Stimulated activated CD8-positive, alpha-beta memory T cell treated with anti-CD3 and anti-CD28 coated beads, Interleukin-15, amount 100 ng/mL, for 24 hours (primary cell): ENCODE data around the gene YOD1.
"Not testable (repeated sequence)": the region's sequence is repeated elsewhere in the genome, so short reads cannot be mapped to it uniquely, and the experiment has no call there.

Source experiments
- DNase-seq: peaks from one replicate; pipeline ENCODE4 v3.0.0-alpha.2; 2020; ENCODE audit warnings: low read depth

The YOD1 gene

DNA sequence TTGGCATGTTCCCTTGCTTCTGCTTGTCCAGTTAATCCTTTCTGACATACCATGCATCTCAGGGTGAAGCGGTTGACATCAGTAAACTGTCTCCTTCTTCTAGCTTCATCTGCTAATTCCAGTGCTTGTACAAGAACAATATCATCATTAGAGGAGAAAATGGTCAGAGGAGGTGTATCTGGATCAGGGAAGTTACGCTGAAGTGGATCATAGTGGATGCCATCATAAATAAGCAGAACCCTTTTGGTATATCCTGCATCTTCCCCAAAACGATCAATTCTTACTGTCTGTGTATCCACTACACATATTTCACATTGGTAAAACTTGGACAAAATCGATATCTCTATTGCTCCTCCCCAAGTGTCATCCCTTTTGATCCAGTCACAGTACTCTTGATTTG lies 2.0 kb downstream of the YOD1 start:
- DNase-seq: no peak

DNA sequence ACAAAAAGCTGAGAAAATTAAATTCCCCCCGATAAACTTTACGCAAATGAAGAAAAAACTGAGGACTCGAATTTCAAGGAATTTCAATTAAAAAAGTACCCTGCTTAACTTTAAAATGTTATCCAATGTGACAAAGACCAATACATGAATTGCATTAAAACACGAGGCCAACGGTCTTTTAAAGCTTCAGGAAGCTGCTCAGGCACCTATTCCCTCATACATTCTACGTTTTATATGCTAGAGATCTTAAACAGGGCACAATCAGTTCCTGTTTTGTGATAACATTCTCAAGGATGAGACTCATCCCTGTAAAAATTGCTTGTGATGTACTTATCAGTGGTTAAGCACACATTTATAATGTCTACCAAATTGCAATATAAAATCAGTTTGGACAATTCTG lies 3.0 kb downstream of the YOD1 start:
- DNase-seq: no peak

DNA sequence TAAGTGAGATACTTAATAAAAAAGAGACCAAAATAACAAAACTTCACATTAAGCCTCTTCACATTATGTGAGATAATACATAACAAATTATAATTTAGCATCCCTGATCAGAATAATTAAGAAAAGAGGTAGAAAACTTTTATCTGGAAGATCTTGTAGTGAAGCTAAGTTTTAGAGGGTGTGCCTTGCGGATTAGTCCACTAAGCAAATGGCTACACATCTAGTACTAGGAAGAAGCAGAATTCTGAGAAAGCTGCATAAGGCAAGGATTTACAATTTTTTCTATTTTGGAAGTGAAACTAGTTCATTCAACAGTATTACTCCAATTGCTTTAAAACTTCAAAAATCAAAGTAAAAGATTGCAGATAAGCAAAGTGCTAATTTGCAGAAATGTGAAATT lies 3.5 kb downstream of the YOD1 start:
- DNase-seq: no peak

DNA sequence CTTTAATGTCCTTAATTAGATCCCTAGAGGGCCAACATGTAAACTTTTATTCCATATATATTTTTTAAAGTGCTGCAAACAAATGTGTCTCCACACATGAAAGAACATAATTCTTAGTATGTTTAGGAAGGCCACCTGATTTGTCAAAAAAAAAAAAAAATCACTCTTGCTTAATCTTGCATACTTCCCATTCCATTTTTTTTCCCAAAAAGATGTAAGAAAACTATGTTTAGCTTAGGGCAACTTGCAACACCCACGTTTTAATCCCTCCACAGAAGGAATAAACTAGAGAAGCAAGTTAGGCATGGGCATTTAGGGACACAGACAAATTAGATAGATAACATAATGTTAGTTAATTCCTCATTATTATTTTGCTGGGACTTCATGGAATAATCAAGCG lies 5.6 kb downstream of the YOD1 start:
- DNase-seq: no peak

DNA sequence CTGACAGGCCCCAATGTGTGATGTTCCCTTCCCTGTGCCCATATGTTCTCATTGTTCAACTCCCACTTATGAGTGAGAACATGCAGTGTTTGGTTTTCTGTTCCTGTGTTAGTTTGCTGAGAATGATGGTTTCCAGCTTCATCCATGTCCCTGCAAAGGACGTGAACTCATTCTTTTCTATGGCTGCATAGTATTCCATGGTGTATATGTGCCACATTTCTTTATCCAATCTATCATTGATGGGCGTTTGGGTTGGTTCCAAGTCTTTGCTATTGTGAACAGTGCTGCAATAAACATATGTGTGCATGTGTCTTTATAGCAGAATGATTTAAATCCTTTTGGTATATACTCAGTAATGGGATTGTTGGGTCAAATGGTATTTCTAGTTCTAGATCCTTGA lies 9.6 kb downstream of the YOD1 start:
- not testable (repeated sequence) for DNase-seq

DNA sequence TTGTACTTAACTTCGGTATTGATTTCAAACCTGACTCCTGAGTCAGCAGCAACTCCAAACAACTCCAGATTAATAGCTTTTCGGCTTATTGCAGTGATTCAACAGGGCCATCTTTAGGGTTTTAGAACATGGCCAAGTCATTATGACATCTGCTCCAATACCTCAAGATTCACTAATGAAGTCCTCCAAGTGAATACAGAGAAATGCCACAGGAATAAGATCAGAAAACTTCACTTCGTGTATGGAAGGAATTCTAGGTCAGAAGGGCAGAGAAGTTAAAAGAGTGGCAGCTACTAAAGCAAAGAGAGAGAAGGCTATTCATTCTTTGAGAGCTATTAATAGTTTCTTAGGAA lies 10.9 kb downstream of the YOD1 start:
- DNase-seq: no peak

DNA sequence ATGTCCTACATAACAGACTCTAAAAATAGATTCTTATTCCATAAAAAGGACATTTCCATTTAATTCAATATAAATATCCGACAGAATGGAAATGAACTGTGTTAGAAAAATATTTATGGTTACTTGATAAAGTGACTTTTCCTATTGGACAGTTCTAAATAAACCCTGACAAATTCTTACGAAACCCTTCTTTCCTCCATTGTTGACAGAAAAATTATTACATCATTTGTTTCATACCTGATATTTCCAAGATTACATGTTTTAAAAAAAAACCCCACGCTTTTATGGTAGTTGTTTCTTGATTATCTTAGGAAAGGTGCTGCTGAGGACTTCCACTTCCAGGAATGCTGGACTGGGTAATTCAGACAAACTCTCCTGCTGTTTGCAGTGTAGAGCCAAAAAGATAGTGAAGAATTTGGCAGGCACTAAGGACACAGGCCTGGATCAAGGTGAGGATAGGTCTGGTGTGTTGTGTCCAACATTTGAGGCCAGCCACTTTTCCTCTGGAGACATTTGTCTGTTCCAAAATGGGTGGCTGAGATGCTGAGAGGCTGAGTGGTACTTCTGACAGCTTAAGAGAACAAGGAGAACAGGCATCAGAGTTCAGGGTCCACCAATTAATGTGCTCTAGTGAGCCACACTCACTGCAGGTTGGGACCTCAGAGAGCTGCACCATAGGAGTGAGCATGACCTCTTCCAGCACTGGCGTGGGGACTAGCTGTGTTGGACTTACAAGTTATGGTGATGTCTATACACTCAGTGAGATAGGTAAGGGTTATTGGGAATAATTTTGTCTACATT lies 11.4 kb downstream of the YOD1 start:
- DNase-seq: no peak

DNA sequence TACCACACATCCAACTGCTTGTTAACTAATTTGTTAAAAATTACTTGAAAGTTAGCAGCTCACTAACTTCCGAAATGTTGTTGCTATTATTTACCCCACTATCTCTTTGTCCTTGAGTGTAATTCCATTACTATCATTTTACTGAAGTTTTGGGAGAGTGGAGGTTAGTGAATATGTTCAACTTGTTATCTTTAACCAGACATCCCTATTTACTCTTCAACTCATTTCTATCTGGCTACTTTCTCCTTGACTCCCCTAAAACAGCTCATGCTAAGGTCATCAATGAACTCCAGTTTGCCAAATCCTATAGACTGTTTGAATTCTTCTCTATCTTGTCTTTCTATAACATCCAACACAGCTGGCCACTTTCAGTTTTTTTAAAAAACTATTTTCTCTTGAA lies 14.1 kb downstream of the YOD1 start:
- DNase-seq: no peak

DNA sequence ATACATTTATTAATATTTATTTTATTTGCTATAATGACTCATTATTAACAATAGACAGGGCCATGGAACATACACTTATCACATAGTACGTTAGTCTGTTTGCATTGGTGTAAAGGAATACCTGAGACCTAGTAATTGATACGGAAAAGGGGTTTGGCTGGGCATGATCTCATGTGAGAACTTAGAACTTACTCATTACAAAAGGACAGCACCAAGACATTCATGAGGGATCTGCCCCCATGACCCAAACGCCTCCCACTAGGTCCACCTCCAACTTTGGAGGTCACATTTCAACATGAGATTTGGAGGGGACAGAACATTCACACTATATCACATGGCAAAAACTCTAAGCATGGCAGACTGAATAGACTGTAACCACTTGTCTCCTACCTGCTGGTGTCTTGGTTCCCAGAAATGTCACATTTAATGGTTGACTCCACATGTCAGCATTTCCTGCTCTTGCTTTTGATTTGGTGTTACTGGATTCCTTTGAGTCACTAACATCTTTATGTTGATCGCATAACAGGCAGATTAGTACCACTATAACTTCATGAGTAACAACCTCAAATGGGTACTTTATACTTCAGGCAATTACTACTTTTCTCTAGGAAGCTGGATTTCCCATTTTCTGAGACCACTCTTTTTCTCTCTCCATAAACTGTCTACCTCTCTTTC lies 15.0 kb downstream of the YOD1 start:
- DNase-seq: no peak

DNA sequence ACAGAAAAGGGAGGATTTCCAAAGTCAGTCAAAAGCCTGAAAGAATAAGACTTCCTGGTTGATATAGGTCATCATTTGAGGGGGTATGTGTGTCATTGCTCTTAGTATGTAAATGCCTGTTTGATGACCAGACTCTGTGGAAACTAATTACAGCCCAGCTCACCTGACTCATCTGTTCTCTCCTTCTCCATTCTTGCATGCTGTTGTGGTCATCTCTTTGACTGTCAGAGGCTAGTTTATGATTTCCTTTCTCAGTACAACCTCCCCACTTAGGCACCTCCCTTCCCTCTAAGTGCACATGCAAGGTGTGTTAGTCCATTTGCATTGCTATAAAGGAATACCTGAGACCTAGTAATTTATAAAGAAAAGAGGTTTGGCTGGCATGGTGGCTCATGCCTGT lies 16.0 kb downstream of the YOD1 start:
- DNase-seq: no peak

DNA sequence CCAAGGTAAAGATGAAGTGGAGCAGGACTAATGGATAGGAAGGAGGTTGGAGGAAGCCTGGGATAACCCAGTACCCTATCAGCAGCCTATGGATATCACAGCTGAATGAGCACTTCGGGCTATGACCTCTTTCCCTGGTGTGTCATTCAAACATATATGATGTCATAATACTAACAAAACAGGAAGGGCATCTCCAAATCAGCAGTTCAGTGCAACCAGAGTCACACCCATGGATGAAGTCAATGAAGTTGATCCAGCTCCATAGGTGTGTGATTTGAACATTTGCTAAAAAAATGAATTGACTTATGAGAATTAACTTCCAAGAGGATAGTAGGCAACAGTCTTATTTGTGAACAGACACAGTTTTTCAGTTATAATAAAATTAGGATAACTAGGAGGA lies 16.8 kb downstream of the YOD1 start:
- no peak for DNase-seq

DNA sequence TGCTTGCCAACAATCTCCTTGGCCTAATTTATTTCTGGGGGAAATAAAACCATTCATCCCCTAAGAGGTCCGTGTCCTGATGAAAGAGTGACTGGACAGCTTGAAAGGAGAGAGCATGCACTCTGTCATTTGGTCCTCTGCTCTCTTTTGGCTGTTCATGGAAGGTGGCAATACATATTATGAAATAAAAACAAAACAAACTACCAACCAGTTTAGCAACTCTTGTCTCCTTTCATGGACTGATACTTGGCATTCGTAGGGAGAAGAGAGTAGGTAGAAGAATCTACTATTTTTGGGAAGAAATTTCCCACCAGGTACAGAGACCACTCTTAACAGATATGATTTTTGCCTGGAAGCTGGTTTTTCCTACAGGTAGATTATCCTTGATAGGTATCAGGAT lies 17.7 kb downstream of the YOD1 start:
- DNase-seq: no peak

DNA sequence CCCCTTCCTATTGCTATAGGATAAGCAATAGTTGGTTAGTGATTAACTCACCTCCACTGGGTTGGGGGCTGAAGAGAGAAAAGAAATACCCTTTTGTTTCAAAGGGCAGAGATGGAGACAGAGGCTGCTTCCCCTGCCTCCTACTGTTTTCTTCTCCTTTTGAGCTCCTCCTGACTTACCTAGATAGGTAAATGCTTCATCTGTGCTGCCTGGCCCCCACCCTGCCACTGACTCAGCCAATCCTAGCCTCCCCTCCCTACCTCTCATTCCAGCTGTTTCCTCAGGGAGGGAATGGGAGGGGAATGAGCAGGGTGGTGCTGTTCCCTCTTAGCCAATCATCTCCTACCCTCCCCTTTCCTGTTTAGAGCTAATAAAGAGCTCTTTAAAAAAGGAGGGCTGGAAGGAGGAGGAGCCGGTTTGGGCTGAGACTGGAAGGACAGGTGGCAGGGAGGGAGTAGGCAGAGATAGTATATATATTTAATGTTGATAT lies 18.4 kb downstream of the YOD1 start, which contains the start of gene C1orf116:
Gene C1orf116 (minus strand): TSS at position 229 of the 490 bp plus-strand sequence. CDS start 5,158 bp downstream, outside the sequence.
- DNase-seq: no peak

DNA sequence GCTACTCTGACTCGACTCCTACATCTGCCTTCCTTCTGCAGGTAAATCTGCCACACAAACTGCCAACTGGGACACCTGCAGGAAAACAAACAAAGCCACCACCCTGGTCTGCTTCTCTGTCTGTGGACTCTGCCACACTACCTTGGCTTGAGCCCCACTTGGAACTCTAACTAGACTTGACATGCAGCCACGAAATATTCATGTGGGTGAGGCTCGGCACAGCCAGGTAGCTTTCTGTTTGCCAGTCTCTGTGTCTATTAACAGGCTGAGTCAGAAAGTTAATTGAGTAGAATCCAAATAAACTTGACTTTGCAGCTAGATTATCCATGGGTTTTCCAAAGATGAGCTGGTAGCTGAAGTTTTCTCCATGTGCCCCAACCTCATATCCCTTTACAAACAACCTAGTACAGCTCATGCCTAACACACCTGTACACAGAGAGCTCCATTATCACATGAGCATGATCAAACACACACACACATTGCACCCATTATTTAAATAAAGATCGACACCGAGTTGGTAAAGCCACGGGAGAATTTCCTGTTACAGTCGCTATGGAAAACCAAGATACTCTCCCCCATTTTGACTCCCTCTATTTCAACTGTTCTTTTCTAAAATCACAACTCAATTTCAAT lies 19.3 kb downstream of the YOD1 start:
- no peak for DNase-seq

DNA sequence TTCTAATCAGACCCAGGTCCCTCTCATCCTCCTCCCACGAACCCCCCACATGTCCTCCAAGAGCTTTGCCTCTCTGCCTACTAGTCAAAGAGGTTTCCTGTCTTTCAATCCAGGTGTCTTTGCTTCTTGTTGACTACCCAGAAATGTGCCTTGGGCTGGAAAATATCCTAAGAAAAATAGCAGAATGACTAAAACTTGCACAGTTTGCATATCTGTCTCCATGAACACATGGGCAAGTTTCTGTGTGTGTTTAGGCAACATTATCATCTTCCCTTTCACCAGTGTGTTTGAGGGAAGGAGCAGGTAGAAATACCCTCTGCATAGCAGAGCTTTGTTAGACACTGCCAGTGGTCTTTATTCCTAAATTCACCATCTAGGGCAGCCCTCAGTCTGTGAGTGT lies 20.0 kb downstream of the YOD1 start:
- DNase-seq: no peak

DNA sequence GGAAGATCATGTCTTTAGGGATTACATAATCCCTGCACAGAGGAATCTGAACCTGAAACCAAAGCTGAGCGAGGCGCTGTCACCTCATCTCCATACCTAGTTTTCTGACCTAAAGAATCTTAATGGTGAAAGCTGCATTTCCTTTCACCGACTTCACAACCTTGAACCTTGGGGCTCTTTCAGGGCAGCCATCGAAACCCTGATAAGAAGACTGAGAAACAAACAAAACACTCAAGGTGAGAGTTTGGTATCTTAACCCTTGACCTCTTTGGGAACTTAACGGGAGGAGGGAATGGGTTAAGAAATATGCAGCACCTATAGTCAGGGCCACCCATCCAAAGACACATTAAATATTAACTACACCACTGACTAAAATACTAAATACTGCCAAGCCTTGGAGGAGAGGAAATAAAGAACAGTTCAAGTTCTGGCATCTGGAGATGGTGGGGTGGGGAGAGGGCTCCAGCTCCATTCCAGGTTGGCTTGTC lies 20.4 kb downstream of the YOD1 start:
- DNase-seq: no peak

DNA sequence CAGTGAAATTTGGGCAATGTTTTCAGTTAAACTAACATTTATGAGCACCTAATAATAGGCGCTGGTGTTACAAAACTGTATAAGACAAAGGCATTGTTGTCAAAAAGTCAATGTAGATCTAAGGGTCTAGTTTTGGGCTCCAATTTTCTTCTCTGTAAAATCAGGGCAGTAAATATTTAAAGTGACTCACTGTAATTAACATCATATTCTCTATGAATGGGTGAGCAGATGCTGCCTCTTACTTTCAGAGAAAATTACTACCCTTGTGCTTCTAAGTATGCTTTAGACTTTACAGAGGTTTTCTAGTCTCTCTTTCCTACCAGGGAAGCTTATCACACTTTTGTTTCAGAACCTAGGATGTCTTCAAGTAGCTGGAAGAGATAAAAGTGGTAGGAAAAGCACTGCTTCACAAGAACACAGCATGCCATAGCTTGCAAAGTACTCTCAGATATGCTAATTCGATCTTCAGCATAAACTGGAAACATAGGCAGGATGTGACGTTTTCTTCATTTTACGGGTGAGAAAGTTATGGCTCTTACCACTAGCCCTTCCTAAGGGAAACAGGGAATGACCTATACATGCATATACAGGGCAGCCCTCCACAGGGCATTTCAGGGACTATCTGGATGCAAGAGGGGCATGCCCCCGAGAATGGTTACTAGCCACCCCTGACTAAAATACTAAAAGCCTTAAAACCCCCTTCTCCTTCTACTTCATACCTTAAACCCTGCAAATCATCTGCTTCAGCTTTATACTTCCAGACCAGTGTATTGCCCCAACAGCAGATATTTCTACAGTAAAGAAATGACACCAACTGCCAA lies 21.1 kb downstream of the YOD1 start:
- DNase-seq: no peak

DNA sequence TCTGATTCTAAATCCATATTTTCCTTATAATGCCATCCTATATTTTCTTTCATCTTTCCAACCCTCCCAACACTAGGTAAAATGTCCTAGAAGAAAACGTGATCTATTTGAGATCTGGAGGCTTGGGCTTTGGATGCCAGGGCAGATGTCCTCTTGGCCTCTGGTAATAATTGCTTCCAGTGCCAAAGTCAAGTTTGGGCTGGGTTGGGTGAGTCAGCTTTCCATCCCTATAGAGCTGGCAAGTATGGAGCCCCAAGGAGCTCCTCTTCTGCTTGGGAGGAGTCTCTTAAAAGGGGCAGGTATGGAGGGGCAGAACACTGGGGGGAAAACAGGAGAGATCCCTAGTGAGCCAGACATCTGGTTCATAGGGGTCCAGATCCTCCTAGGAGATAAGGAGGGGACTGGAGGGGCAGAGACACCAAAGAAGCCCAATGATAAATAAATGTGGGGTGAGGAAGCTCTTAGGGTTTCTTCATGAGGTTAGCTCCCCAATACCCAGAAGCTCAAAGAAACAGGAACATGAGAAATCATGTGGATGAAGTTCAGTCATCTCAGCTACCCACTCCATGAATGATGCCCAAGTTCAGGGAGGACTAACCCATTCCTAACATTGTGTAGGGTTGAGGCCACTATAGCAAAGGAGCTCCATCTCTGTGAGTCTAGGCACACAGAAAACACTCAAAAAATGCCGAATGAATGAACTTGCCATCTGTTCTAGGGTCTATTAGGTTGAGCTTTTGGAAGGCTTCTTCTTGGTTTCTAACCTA lies 21.9 kb downstream of the YOD1 start:
- DNase-seq: no peak

DNA sequence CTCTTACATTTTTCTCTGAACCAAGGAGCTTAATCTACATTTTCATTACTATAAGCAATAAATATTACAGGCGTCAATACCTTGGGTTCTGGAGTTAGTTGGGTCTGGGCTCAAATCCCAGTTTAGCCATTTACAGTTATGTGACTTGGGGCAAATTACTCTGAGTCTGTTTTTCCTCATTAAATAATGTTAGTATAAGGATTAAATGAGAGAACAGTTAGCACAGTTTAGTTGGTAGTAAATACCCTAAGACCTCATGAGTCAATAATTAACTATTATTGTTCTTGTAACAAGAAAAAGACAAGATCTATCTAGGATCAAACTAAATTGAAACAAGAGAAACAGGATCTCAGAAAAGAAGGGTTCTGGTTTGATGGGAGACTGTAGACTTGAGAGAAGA lies 23.1 kb downstream of the YOD1 start:
- DNase-seq: no peak

DNA sequence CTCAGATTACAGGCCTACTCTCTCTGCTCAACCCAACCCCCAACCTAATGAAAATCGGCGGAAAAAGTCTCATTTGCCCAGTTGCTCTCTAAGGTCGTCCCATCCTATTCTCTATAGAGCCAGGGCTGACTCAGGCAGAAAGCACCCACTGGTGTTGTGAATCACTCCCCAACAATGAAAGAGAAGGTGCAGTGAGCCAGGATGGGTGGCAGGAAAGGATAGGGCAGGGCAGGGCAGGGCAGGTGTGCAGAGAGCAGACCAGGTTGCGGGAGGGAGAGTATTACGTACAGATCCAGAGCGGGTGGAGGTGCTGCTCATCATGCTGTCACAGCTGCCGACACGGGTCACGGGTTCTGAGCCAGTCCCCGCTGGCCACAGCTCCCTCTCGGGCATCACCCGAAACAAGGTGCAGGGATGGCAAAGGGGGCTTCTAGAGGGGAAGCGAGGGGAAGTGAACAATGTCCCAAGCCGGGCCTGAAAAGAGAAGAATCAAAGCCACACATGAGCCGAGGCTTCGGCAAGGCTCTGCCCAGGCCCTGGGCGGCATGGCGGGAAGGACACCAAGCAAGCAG lies 23.7 kb downstream of the YOD1 start:
- no peak for DNase-seq

DNA sequence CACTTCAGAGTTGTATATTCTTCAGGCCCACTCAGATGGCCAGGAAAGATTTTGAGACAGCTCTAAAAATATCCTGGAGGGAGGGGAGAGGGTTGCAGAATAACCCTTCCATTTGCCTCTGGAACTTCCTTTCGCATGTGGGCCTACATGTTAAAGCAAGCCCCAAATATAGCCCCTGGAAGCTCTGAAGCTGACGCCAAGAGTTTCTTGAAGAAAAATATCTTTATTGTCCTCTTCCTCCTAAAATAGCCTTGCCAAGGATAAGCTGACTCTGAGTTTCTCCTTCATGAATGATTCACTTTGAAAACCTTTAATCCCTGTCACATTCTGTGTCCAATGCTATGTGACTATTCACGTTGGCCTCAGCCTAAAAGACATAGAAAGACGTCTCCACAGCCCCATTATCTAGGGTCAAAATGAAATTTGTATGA lies 24.9 kb downstream of the YOD1 start:
- no peak for DNase-seq
